WTC11 (cell line): ENCODE results near the gene MAST4. TPM values are rescaled to one million over a fixed set of nuclear protein-coding genes. Genes with fewer than 3 reads are reported as not detected.

Source experiments
- ATAC-seq: fragments of 200-7000 bp; cut with Tn5 transposase; 2 replicates; pipeline ENCODE4 v1.10.0; 2021; ENCODE audit warnings: mild to moderate bottlenecking, moderate library complexity
- CTCF ChIA-PET: fragments of 300-600 bp; sonication (Branson Sonifier 250); formaldehyde crosslinking; loops from one replicate; lab custom pipeline; 2021; ENCODE audit warnings: antibody characterized with exemption; lab: Charles Lee
- POLR2A ChIA-PET: fragments of 350-600 bp; sonication (Branson Sonifier 250); formaldehyde crosslinking; loops from one replicate; lab custom pipeline; 2021; ENCODE audit warnings: antibody characterized with exemption; lab: Charles Lee
- DNase-seq: peaks from one replicate; pipeline ENCODE4 v3.0.0; 2021; ENCODE audit warnings: low spot score
- H3K27ac Mint-ChIP-seq: 2 replicates; pipeline ENCODE4 v1.8.0; 2021; ENCODE audit warnings: mixed read lengths
- H3K27me3 Mint-ChIP-seq: 2 replicates; pipeline ENCODE4 v1.8.0; 2021; ENCODE audit warnings: low read depth, mild to moderate bottlenecking, moderate library complexity, mixed read lengths
- H3K36me3 Mint-ChIP-seq: 2 replicates; pipeline ENCODE4 v1.8.0; 2021; ENCODE audit warnings: mixed read lengths
- H3K4me1 Mint-ChIP-seq: 2 replicates; pipeline ENCODE4 v1.8.0; 2022; ENCODE audit warnings: mixed read lengths
- H3K4me3 Mint-ChIP-seq: 2 replicates; pipeline ENCODE4 v1.8.0; 2021; ENCODE audit warnings: mild to moderate bottlenecking, moderate library complexity, mixed read lengths
- H3K9me3 Mint-ChIP-seq: 2 replicates; pipeline ENCODE4 v1.8.0; 2021; ENCODE audit warnings: mixed read lengths
- AFF4 ChIP-seq: sonication (generic); formaldehyde crosslinking; IDR thresholded peaks from 2 replicates; pipeline ENCODE4 v1.8.1; 2023; ENCODE audit warnings: mild to moderate bottlenecking, missing genetic modification reagents, borderline replicate concordance
- ATF1 ChIP-seq: sonication (generic); formaldehyde crosslinking; IDR thresholded peaks from 2 replicates; pipeline ENCODE4 v1.8.1; 2023; ENCODE audit warnings: mild to moderate bottlenecking, moderate library complexity, missing genetic modification reagents
- CREM ChIP-seq: sonication (generic); formaldehyde crosslinking; IDR thresholded peaks from 2 replicates; pipeline ENCODE4 v1.8.1; 2022; ENCODE audit warnings: mild to moderate bottlenecking, missing genetic modification reagents, moderate library complexity
- FOXP1 ChIP-seq: sonication (generic); formaldehyde crosslinking; IDR thresholded peaks from 2 replicates; pipeline ENCODE4 v1.8.0; 2022; ENCODE audit warnings: missing genetic modification reagents, mild to moderate bottlenecking, moderate library complexity, borderline replicate concordance
- FOXP4 ChIP-seq: sonication (generic); formaldehyde crosslinking; IDR thresholded peaks from 2 replicates; pipeline ENCODE4 v1.8.0; 2022; ENCODE audit warnings: mild to moderate bottlenecking, missing genetic modification reagents
- GABPB1 ChIP-seq: sonication (generic); formaldehyde crosslinking; IDR thresholded peaks from 2 replicates; pipeline ENCODE4 v1.8.1; 2023; ENCODE audit warnings: mild to moderate bottlenecking, missing genetic modification reagents
- IRF1 ChIP-seq: sonication (generic); formaldehyde crosslinking; IDR thresholded peaks from 2 replicates; pipeline ENCODE4 v1.8.0; 2023; ENCODE audit warnings: missing genetic modification reagents
- JUN ChIP-seq: sonication (generic); formaldehyde crosslinking; IDR thresholded peaks from 2 replicates; pipeline ENCODE4 v1.8.0; 2023; ENCODE audit warnings: mild to moderate bottlenecking, missing genetic modification reagents
- MYBL2 ChIP-seq: sonication (generic); formaldehyde crosslinking; IDR thresholded peaks from 2 replicates; pipeline ENCODE4 v1.8.1; 2023; ENCODE audit warnings: mild to moderate bottlenecking, moderate library complexity, missing genetic modification reagents
- NFATC4 ChIP-seq: fragments of 250-450 bp; sonication (Bioruptor Pico); IDR thresholded peaks from 2 replicates; pipeline ENCODE4 v1.9.0; 2021; ENCODE audit warnings: mild to moderate bottlenecking
- NFE2L1 ChIP-seq: sonication (generic); formaldehyde crosslinking; IDR thresholded peaks from 2 replicates; pipeline ENCODE4 v1.8.1; 2023; ENCODE audit warnings: missing genetic modification reagents
- NR3C1 ChIP-seq: sonication (generic); formaldehyde crosslinking; conservative IDR thresholded peaks from 2 replicates; pipeline ENCODE4 v1.8.1; 2023; ENCODE audit warnings: low read depth, mild to moderate bottlenecking, missing genetic modification reagents
- TCF7 ChIP-seq: sonication (generic); formaldehyde crosslinking; IDR thresholded peaks from 2 replicates; pipeline ENCODE4 v1.8.0; 2022; ENCODE audit warnings: mild to moderate bottlenecking, low read depth, missing genetic modification reagents, moderate library complexity
- ZNF232 ChIP-seq: sonication (generic); formaldehyde crosslinking; IDR thresholded peaks from 2 replicates; pipeline ENCODE4 v1.8.0; 2022; ENCODE audit warnings: mild to moderate bottlenecking, missing genetic modification reagents
- ZNF263 ChIP-seq: sonication (generic); formaldehyde crosslinking; IDR thresholded peaks from 2 replicates; pipeline ENCODE4 v1.8.1; 2022; ENCODE audit warnings: low read depth, mild to moderate bottlenecking, moderate library complexity, missing genetic modification reagents
- ZNF281 ChIP-seq: sonication (generic); formaldehyde crosslinking; IDR thresholded peaks from 2 replicates; pipeline ENCODE4 v1.8.0; 2023; ENCODE audit warnings: mild to moderate bottlenecking, missing genetic modification reagents
- ZNF396 ChIP-seq: fragments of 250-450 bp; sonication (Bioruptor Pico); IDR thresholded peaks from 2 replicates; pipeline ENCODE4 v1.8.0; 2021; ENCODE audit warnings: mild to moderate bottlenecking, moderate library complexity, borderline replicate concordance
- ZNF425 ChIP-seq: fragments of 250-450 bp; sonication (Bioruptor Pico); conservative IDR thresholded peaks from 2 replicates; pipeline ENCODE4 v1.9.0; 2021; ENCODE audit warnings: mild to moderate bottlenecking
- ZNF512 ChIP-seq: sonication (generic); formaldehyde crosslinking; IDR thresholded peaks from 2 replicates; pipeline ENCODE4 v1.8.1; 2022; ENCODE audit warnings: missing genetic modification reagents, borderline replicate concordance
- total RNA-seq: library from RNA; stranded (reverse); gene quantifications from 3 replicates; pipeline ENCODE4 v1.2.3, GENCODE V29; 2021

The MAST4 gene
- total RNA-seq, 1 experiment from 2014 or later = 8.0 TPM

GRCh38 chr5:66757834-66758371, 161.7 kb downstream of the MAST4 start:
- Mint-ChIP-seq H3K9me3 (no peaks in the 10 kb centered on the region), H3K27ac (no peak overlapping the region), H3K27me3 (no peaks in the 10 kb centered on the region), H3K4me3 (no peak overlapping the region), H3K36me3 (no peaks in the 10 kb centered on the region)
- POLR2A ChIA-PET = no interaction called here
- DNase-seq = no peak
- no peak for ATAC-seq
- no peak for TF ChIP-seq ZNF232
- TF ChIP-seq MYBL2 (CRISPR knock-in tag) = no peak
- TF ChIP-seq FOXP1 (CRISPR knock-in tag) = no peak
- no peak for TF ChIP-seq NR3C1 (CRISPR knock-in tag)
- TF ChIP-seq ZNF396 (CRISPR knock-in tag) = no peak
- no peak for TF ChIP-seq ZNF512
- TF ChIP-seq FOXP4 (CRISPR knock-in tag) = no peak
- TF ChIP-seq JUN (CRISPR knock-in tag) = no peak
- TF ChIP-seq TCF7 (CRISPR knock-in tag) = no peak
- no peak for TF ChIP-seq ZNF263
- no peak for TF ChIP-seq CREM
- no peak for TF ChIP-seq NFE2L1 (CRISPR knock-in tag)
- no peak for TF ChIP-seq ZNF281 (CRISPR knock-in tag)
- TF ChIP-seq IRF1 (CRISPR knock-in tag) = no peak
- TF ChIP-seq NFATC4 (CRISPR knock-in tag) = no peak
- TF ChIP-seq GABPB1 = no peak
- TF ChIP-seq, all 79 proteins: peak for 0
- no peaks in the 10 kb centered on the region for H3K4me1 Mint-ChIP-seq
- CTCF ChIA-PET = interaction anchor here (1.0 to 2.3 kb wide), 6 partner anchors 16 to 584 kb away, joined by 3 to 34 read pairs (median 7); no protein-coding TSS in a partner anchor

- ChIA-PET POLR2A (interaction anchor here (0.7 kb wide), 1 partner anchor 445 kb away, joined by 3 read pairs; no protein-coding TSS in a partner anchor), CTCF (interaction anchor here (0.8 to 1.2 kb wide), 3 partner anchors 432 to 463 kb away, joined by 3 to 6 read pairs (median 3); no protein-coding TSS in a partner anchor)
- no peak for DNase-seq
- H3K4me3 Mint-ChIP-seq = no peak overlapping the region
- ATAC-seq = no peak
- H3K27ac Mint-ChIP-seq = no peak overlapping the region
- no peaks in the 10 kb centered on the region; the same call in 1 of the 2 replicates for H3K27me3 Mint-ChIP-seq
- no peaks in the 10 kb centered on the region for H3K36me3 Mint-ChIP-seq
- no peaks in the 10 kb centered on the region for H3K4me1 Mint-ChIP-seq
- H3K9me3 Mint-ChIP-seq = no peaks in the 10 kb centered on the region
- TF ChIP-seq ATF1 (no peak), AFF4 (CRISPR knock-in tag) (no peak), ZNF425 (CRISPR knock-in tag) (no peak)
Observed at GRCh38 chr5:66769030-66769733, 173.0 kb downstream of the MAST4 start.
